Activated naive CD8-positive, alpha-beta T cell treated with anti-CD3 and anti-CD28 coated beads, Interleukin-2, amount 50 U/mL, for 24 hours (primary cell): ENCODE data around the gene PRR5L.

Source experiments
- ATAC-seq: fragments of 150-1000 bp; cut with Tn5 transposase; one replicate; pipeline ENCODE4 v1.10.0; 2021
- DNase-seq: peaks from one replicate; pipeline ENCODE4 v3.0.0; 2021
- H3K27ac Mint-ChIP-seq: one replicate; pipeline ENCODE4 v1.8.0; 2021; ENCODE audit warnings: mild to moderate bottlenecking, mixed read lengths
- H3K27me3 Mint-ChIP-seq: one replicate; pipeline ENCODE4 v1.8.0; 2021; ENCODE audit warnings: mixed read lengths
- H3K36me3 Mint-ChIP-seq: one replicate; pipeline ENCODE4 v1.8.0; 2021; ENCODE audit warnings: low read depth, mixed read lengths
- H3K4me1 Mint-ChIP-seq: one replicate; pipeline ENCODE4 v1.8.0; 2021; ENCODE audit warnings: mixed read lengths
- H3K4me3 Mint-ChIP-seq: one replicate; pipeline ENCODE4 v1.8.0; 2021; ENCODE audit warnings: mild to moderate bottlenecking, moderate library complexity, mixed read lengths
- H3K9me3 Mint-ChIP-seq: one replicate; pipeline ENCODE4 v1.8.0; 2021; ENCODE audit warnings: mixed read lengths

Gene PRR5L

GRCh38 chr11:36350137-36350513 lies 54.0 kb downstream of the PRR5L start:
- Mint-ChIP-seq H3K4me1 (peaks cover 56% of the 10 kb centered on the region), H3K27ac (no peak overlapping the region), H3K27me3 (peaks cover 15% of the 10 kb centered on the region), H3K4me3 (no peak overlapping the region), H3K9me3 (no peaks in the 10 kb centered on the region), H3K36me3 (no peaks in the 10 kb centered on the region)
- no peak for DNase-seq
- no peak for ATAC-seq

GRCh38 chr11:36352922-36353321 lies 56.8 kb downstream of the PRR5L start:
- no peak overlapping the region for H3K27ac Mint-ChIP-seq
- H3K36me3 Mint-ChIP-seq = no peaks in the 10 kb centered on the region
- ATAC-seq (peak; percentile 90), DNase-seq (peak; percentile 42)
- H3K4me1 Mint-ChIP-seq = peaks cover 69% of the 10 kb centered on the region
- no peaks in the 10 kb centered on the region for H3K9me3 Mint-ChIP-seq
- no peak overlapping the region for H3K4me3 Mint-ChIP-seq
- H3K27me3 Mint-ChIP-seq = peaks cover 22% of the 10 kb centered on the region

- peak overlapping the region; percentile 25 for H3K27ac Mint-ChIP-seq
- peak; percentile 51 for ATAC-seq
Observed at GRCh38 chr11:36354221-36355003, 58.3 kb downstream of the PRR5L start.

GRCh38 chr11:36356201-36356600 lies 60.1 kb downstream of the PRR5L start:
- H3K4me1 Mint-ChIP-seq = peaks cover 72% of the 10 kb centered on the region

More at GRCh38 chr11:36354221-36355003, 58.3 kb downstream of the PRR5L start:
- H3K4me3 Mint-ChIP-seq = peak overlapping the region; percentile 15
- no peaks in the 10 kb centered on the region for H3K9me3 Mint-ChIP-seq
- no peak for DNase-seq
- peaks cover 25% of the 10 kb centered on the region for H3K27me3 Mint-ChIP-seq
- peaks cover 68% of the 10 kb centered on the region for H3K4me1 Mint-ChIP-seq
- H3K36me3 Mint-ChIP-seq = no peaks in the 10 kb centered on the region

DNA sequence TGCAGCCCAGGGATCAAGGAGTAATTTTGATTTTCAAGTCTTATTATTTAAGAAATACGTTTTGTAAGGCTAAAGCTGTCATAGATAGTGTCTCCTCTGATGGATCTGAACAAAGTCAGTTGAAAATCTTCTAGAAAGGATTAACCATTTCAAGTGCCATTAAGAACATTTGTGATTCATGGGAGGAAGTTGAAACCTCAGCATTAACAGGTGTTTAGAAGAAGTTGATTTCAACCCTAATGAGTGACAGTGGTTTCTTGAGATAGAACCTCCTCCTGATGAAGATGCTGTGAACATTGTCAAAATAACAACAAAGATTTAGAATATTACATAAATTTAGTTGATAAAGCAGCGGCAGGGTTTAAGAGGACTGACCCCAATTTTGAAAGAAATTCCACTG lies 61.7 kb downstream of the PRR5L start:
- Mint-ChIP-seq H3K36me3 (no peaks in the 10 kb centered on the region), H3K9me3 (no peaks in the 10 kb centered on the region), H3K4me1 (peaks cover 74% of the 10 kb centered on the region), H3K27me3 (peaks cover 34% of the 10 kb centered on the region), H3K27ac (no peak overlapping the region), H3K4me3 (no peak overlapping the region)
- ATAC-seq = no peak
- no peak for DNase-seq

More at GRCh38 chr11:36356201-36356600, 60.1 kb downstream of the PRR5L start:
- peaks cover 30% of the 10 kb centered on the region for H3K27me3 Mint-ChIP-seq
- ATAC-seq (no peak), DNase-seq (no peak)
- H3K9me3 Mint-ChIP-seq = no peaks in the 10 kb centered on the region
- H3K4me3 Mint-ChIP-seq = no peak overlapping the region
- no peaks in the 10 kb centered on the region for H3K36me3 Mint-ChIP-seq
- H3K27ac Mint-ChIP-seq = no peak overlapping the region

DNA sequence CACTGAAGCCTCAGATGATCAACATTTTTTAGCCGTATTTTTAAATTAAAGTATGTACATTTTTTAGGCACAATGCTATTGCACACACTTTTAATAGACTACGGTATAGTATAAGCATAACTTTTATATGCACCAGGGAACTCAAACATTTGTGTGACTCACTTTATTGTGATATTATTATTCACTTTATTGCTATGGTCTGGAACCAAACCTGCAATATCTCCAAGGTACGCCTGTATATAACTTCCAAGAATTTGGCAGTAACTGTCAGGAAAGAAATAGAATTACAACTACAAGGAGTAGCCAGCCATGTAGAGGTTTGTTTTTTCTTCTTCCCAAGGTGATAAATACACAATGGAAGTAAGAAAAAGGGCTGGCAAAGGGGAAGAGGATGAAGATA lies 62.3 kb downstream of the PRR5L start:
- peaks cover 35% of the 10 kb centered on the region for H3K27me3 Mint-ChIP-seq

GRCh38 chr11:36360318-36360717 lies 64.2 kb downstream of the PRR5L start:
- ATAC-seq = no peak
- no peaks in the 10 kb centered on the region for H3K36me3 Mint-ChIP-seq
- H3K4me3 Mint-ChIP-seq = no peak overlapping the region
- no peaks in the 10 kb centered on the region for H3K9me3 Mint-ChIP-seq
- peaks cover 44% of the 10 kb centered on the region for H3K27me3 Mint-ChIP-seq
- no peak overlapping the region for H3K27ac Mint-ChIP-seq
- peaks cover 57% of the 10 kb centered on the region for H3K4me1 Mint-ChIP-seq
- DNase-seq = no peak

More for the DNA sequence above, 62.3 kb downstream of the PRR5L start:
- Mint-ChIP-seq H3K36me3 (no peaks in the 10 kb centered on the region), H3K9me3 (no peaks in the 10 kb centered on the region), H3K27ac (no peak overlapping the region), H3K4me1 (peaks cover 72% of the 10 kb centered on the region), H3K4me3 (no peak overlapping the region)
- DNase-seq (no peak), ATAC-seq (no peak)

GRCh38 chr11:36360826-36361415 lies 64.8 kb downstream of the PRR5L start:
- Mint-ChIP-seq H3K9me3 (no peaks in the 10 kb centered on the region), H3K27me3 (peaks cover 42% of the 10 kb centered on the region), H3K4me3 (no peak overlapping the region), H3K4me1 (peaks cover 54% of the 10 kb centered on the region), H3K36me3 (no peaks in the 10 kb centered on the region), H3K27ac (no peak overlapping the region)
- ATAC-seq = no peak
- DNase-seq = no peak

DNA sequence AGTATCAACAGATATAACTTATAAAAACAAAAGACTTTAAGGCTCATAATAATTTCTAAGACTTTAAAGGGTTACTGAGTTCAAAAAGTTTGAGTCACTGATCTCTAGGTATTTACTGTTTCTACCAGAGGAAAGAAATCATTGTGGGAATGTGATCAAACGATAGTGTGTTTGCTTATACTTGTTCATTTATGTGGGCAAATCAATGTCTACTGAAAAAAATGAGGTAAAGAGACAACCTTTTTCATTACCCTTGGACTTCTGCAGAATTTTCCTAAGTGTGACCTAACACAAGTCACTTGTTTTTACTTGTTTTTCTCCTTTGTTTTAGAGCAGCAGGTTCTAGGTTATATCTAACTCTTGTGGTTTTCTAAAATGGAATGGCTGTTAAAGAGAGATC lies 65.4 kb downstream of the PRR5L start:
- ATAC-seq (no peak), DNase-seq (no peak)
- H3K9me3 Mint-ChIP-seq = no peaks in the 10 kb centered on the region
- H3K4me1 Mint-ChIP-seq = peaks cover 48% of the 10 kb centered on the region
- peaks cover 45% of the 10 kb centered on the region for H3K27me3 Mint-ChIP-seq
- no peak overlapping the region for H3K27ac Mint-ChIP-seq
- no peaks in the 10 kb centered on the region for H3K36me3 Mint-ChIP-seq
- H3K4me3 Mint-ChIP-seq = peak overlapping the region; percentile 32

DNA sequence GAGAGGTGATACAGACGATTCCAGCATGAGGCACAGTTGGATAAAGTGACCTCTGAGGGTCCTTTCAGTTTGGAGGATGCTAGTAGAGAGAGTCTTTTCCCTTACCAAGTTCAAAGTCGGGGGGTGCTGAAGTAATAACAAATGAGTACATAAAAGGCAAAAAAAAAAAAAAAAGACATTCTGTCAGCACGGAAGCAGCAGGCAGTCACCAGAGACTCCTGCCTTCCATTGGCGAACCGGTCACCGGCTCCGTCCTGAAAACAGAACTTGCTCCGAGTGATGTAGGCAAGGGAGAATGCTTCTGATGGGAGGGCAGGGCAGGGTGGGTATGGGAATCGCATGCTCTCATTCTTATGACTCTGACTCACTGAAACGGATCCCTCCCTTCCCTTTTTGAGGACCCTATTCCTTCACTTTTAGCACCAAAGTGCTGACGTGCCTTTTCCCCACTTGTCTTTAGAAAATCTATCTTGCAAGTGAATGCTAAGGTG lies 65.9 kb downstream of the PRR5L start:
- Mint-ChIP-seq H3K27ac (no peak overlapping the region), H3K4me1 (peaks cover 43% of the 10 kb centered on the region), H3K27me3 (peaks cover 49% of the 10 kb centered on the region), H3K9me3 (no peaks in the 10 kb centered on the region), H3K36me3 (no peaks in the 10 kb centered on the region), H3K4me3 (peak overlapping the region; percentile 32)
- DNase-seq (no peak), ATAC-seq (no peak)

- Mint-ChIP-seq H3K4me3 (no peak overlapping the region), H3K36me3 (no peaks in the 10 kb centered on the region), H3K9me3 (no peaks in the 10 kb centered on the region), H3K4me1 (peaks cover 36% of the 10 kb centered on the region), H3K27me3 (peaks cover 49% of the 10 kb centered on the region), H3K27ac (no peak overlapping the region)
- ATAC-seq = no peak
- DNase-seq = no peak
Observed at GRCh38 chr11:36362902-36363301, 66.8 kb downstream of the PRR5L start.

DNA sequence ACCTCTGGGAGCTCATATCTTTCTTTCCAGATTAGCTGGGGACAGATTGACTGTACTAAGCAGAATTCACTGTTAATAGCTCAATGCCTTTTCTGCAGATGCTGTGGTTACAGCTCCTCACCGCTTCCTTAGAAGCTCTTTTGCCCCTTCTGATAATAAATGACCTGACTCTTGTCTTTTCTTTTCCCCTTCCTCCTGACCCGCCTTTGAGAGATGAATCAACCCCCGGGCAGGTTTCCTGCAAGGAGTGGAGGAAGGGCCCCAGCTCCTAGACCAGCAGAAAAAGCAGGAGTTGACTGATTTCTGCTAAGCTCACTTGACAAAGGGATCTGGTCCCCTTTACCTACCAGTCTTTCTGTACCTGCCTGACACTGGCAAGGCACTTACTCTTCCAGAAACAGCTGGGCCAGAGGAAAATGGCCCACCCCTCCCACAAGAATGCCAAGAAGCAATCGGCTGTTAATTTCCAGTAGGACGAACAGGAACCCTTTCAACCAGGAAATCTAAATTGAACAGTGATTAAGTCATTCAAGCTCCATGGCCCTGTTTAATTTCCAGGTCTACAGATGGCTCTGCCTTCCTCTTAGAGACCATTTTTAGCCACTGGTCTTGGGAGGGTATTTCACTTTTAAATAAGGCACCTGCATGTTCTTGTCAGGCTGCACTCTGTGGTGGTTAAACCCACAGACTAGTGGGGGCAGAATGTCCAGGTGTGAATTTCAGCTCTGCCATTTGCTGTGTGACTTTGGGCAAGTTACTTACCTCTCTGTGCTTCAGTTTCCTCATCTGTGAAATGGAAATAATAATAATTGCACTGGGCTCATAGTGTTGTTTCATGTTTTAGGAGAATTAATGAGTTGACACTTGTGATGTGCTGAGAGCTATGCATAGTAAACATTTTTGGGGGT lies 67.5 kb downstream of the PRR5L start:
- DNase-seq = no peak
- peaks cover 49% of the 10 kb centered on the region for H3K27me3 Mint-ChIP-seq
- H3K27ac Mint-ChIP-seq = no peak overlapping the region
- H3K36me3 Mint-ChIP-seq = no peaks in the 10 kb centered on the region
- peaks cover 35% of the 10 kb centered on the region for H3K4me1 Mint-ChIP-seq
- no peak for ATAC-seq
- H3K4me3 Mint-ChIP-seq = no peak overlapping the region
- H3K9me3 Mint-ChIP-seq = no peaks in the 10 kb centered on the region

DNA sequence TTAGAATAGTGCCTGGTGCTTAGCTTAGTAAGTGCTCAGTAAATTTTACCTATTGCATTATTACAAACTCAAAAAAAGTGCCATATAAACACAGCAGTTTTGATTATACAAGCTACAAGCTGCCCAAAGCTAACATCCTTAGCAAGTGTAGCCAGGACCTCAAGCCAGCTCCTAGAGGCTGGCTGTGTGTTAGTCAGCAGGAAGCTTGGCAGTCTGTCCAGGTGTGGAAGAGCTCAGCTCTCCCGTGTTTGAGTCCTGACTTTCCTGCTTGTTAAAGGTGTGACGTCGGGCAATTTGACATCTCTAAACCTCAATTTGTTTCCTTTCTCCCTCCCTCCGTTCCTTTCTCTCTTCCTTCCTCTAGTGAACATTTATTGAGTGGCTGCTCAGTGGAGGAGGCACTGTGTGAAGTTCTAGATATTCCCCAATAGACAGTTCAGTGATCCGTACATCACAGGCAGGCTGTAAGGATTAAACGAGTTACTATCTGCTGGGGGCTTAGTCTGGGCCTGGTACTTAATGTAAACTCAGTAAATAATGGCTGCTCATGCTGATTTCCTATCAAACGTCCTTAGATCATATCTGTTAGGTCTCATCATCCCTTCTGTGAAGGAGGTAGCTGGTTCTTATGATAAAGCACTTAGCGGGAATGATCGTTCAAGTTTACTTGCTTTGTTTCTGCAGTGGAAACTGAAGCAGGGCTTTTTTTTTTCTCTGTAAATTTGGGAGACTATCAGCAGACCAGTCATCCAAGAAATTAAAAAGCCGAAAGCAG lies 68.7 kb downstream of the PRR5L start:
- no peak overlapping the region for H3K27ac Mint-ChIP-seq
- DNase-seq (no peak), ATAC-seq (no peak)
- H3K4me1 Mint-ChIP-seq = peaks cover 33% of the 10 kb centered on the region
- H3K9me3 Mint-ChIP-seq = no peaks in the 10 kb centered on the region
- H3K36me3 Mint-ChIP-seq = no peaks in the 10 kb centered on the region
- no peak overlapping the region for H3K4me3 Mint-ChIP-seq
- peaks cover 47% of the 10 kb centered on the region for H3K27me3 Mint-ChIP-seq

DNA sequence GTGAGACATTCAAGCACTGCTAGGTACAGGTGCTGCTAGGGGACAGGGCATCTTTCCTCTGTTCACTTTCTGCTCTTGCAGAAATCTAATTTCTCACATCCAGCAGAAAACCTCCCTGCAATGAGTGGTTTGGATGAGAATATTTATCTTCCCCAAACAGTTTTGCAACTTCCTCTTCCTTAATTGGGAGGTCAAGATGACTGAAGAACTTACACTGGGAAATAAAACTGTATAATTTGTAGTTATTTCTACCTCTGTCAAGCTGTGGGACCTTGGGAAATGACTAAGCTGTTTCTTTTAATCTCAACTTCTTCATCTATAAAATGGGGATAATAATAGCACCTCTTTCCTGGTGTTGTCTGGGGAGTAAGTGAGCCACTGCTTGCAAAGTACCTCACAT lies 69.8 kb downstream of the PRR5L start:
- H3K4me1 Mint-ChIP-seq = peaks cover 22% of the 10 kb centered on the region
- no peak overlapping the region for H3K4me3 Mint-ChIP-seq
- H3K9me3 Mint-ChIP-seq = no peaks in the 10 kb centered on the region
- no peak overlapping the region for H3K27ac Mint-ChIP-seq
- no peaks in the 10 kb centered on the region for H3K36me3 Mint-ChIP-seq
- peaks cover 50% of the 10 kb centered on the region for H3K27me3 Mint-ChIP-seq
- DNase-seq = no peak
- no peak for ATAC-seq
